Keratinocyte (primary cell): ENCODE results near the gene TBC1D14. TPM values are rescaled to one million over a fixed set of nuclear protein-coding genes. Genes with fewer than 3 reads are reported as not detected.

Source experiments
- DNase-seq: peaks from one replicate; pipeline ENCODE4 v3.0.0-alpha.2; 2011; ENCODE audit warnings: low read depth, missing footprints, low spot score
- FAIRE-seq: peaks from 2 replicates; lab custom pipeline; 2011; peaks lifted over from hg19 to GRCh38; lab: Jason Lieb, UNC
- H2AFZ ChIP-seq: 2 replicates; pipeline ENCODE4 v1.6.0; 2012; ENCODE audit warnings: low read length, control low read depth, inconsistent platforms; ENCODE audit not compliant: control insufficient read depth
- H3K27ac ChIP-seq: 2 replicates; pipeline ENCODE4 v1.5.1; 2011; ENCODE audit warnings: low read length; ENCODE audit not compliant: control insufficient read depth, insufficient read depth
- H3K27me3 ChIP-seq: 3 replicates; pipeline ENCODE4 v1.6.0; 2011; ENCODE audit warnings: low read length; ENCODE audit not compliant: control insufficient read depth, insufficient read depth; ENCODE audit errors: extremely low read depth
- H3K36me3 ChIP-seq, 2 experiments: 2 replicates in 1 of 2; 3 replicates in 1 of 2; pipeline ENCODE4 v1.5.1; 2011; ENCODE audit warnings: low read length in 2 of 2, mild to moderate bottlenecking in 1 of 2; ENCODE audit not compliant: control insufficient read depth in 2 of 2, insufficient read depth in 2 of 2; ENCODE audit errors: extremely low read depth in 1 of 2
- H3K4me1 ChIP-seq: 3 replicates; pipeline ENCODE4 v1.5.1; 2011; ENCODE audit warnings: low read length; ENCODE audit not compliant: control insufficient read depth, insufficient read depth; ENCODE audit errors: extremely low read depth
- H3K4me2 ChIP-seq: 3 replicates; pipeline ENCODE4 v1.6.0; 2011; ENCODE audit warnings: low read depth, low read length; ENCODE audit not compliant: control insufficient read depth, insufficient read depth; ENCODE audit errors: extremely low read depth
- H3K4me3 ChIP-seq, 3 experiments: fragments of 200-600 bp in 1 of 3; sonication (generic) in 1 of 3; 2 replicates in 2 of 3; 3 replicates in 1 of 3; pipeline ENCODE4 v1.5.1; 2011 to 2016; ENCODE audit warnings: low read length in 3 of 3, mild to moderate bottlenecking in 3 of 3, control low read depth in 2 of 3, inconsistent platforms in 1 of 3, low read depth in 1 of 3, mixed read lengths in 1 of 3, mixed run types in 1 of 3, moderate library complexity in 1 of 3; ENCODE audit not compliant: control insufficient read depth in 2 of 3, insufficient read depth in 2 of 3; ENCODE audit errors: extremely low read depth in 1 of 3
- H3K79me2 ChIP-seq: 2 replicates; pipeline ENCODE4 v1.6.0; 2012; ENCODE audit warnings: low read length; ENCODE audit not compliant: control insufficient read depth, insufficient read depth
- H3K9ac ChIP-seq: 3 replicates; pipeline ENCODE4 v1.6.0; 2011; ENCODE audit warnings: low read length; ENCODE audit not compliant: control insufficient read depth, insufficient read depth; ENCODE audit errors: extremely low read depth
- H3K9me1 ChIP-seq: 3 replicates; pipeline ENCODE4 v1.6.0; 2011; ENCODE audit warnings: low read length; ENCODE audit not compliant: control insufficient read depth, insufficient read depth; ENCODE audit errors: extremely low read depth
- H3K9me3 ChIP-seq: 2 replicates; pipeline ENCODE4 v1.5.1; 2012; ENCODE audit warnings: low read depth, low read length; ENCODE audit not compliant: control insufficient read depth
- H4K20me1 ChIP-seq: 3 replicates; pipeline ENCODE4 v1.6.0; 2011; ENCODE audit warnings: low read length; ENCODE audit not compliant: control insufficient read depth, insufficient read depth; ENCODE audit errors: extremely low read depth
- CTCF ChIP-seq, 3 experiments: IDR thresholded peaks in 1 of 3; conservative IDR thresholded peaks in 1 of 3; optimal IDR thresholded peaks in 1 of 3; 2 replicates in 2 of 3; 3 replicates in 1 of 3; pipeline versions ENCODE3 to v1.5.1; 2011; ENCODE audit warnings: low read length in 3 of 3, mild to moderate bottlenecking in 3 of 3, moderate library complexity in 2 of 3, control low read depth in 1 of 3, inconsistent platforms in 1 of 3; ENCODE audit not compliant: insufficient read depth in 2 of 3; ENCODE audit errors: extremely low read depth in 1 of 3
- EZH2 ChIP-seq: IDR thresholded peaks from one replicate; pipeline ENCODE4 v1.6.1; 2012; ENCODE audit warnings: inconsistent platforms, mild to moderate bottlenecking, low read length, moderate library complexity
- dilution Hi-C: fragments of 300-500 bp; cut with MboI; formaldehyde crosslinking; loops from one replicate; pipeline ENCODE4 v1.7.0; 2020; ENCODE audit warnings: low sequenced_read_pairs; ENCODE audit not compliant: extremely low pct_ligation_motif_present
- polyA plus RNA-seq, 5 experiments: library from polyadenylated mRNA; depleted of rRNA in 3 of 5; stranded (reverse) in 3 of 5; stranded (forward) in 1 of 5; unstranded in 1 of 5; fragments of >200 nt; gene quantifications; 1 replicate in 1 of 5; 2 replicates in 3 of 5; 3 replicates in 1 of 5; pipeline versions ENCODE4 v1.2.1 to v1.2.3, GENCODE V29; 2011 to 2012; ENCODE audit warnings: missing spikeins in 2 of 5, low read depth in 1 of 5, low replicate concordance in 1 of 5

TBC1D14 gene
- polyA plus RNA-seq, 1 donor (not counting 4 experiments of a cell fraction or from before 2014, with no cell fraction given): 55.1 TPM

GRCh38 chr4:6932918-6933317, 23.3 kb downstream of the TBC1D14 start:
- H3K9me1 ChIP-seq: no peaks in the 10 kb centered on the region
- H3K27me3 ChIP-seq: no peaks in the 10 kb centered on the region
- no peaks in the 10 kb centered on the region for H3K9me3 ChIP-seq
- H3K36me3 ChIP-seq: peaks cover 1 to 3% of the 10 kb centered on the region in 2 experiments
- FAIRE-seq (no peak), DNase-seq (no peak)
- no peaks in the 10 kb centered on the region for H3K4me1 ChIP-seq
- no peak for TF ChIP-seq EZH2
- TF ChIP-seq CTCF (optimal IDR thresholded peaks at IDR 0.05 in 1 of 3, IDR thresholded peaks at IDR 0.05 in 1 of 3, conservative IDR thresholded peaks at IDR 0.05 in 1 of 3; ENCODE audit: extremely low read depth in 1 of 3, insufficient read depth in 2 of 3, low read length in 3 of 3): no peak
- no peak overlapping the region for H3K4me2 ChIP-seq
- no peak overlapping the region for H3K27ac ChIP-seq
- no peak overlapping the region for H3K4me3 ChIP-seq
- dilution Hi-C loops: no loop called here
- no peak overlapping the region for H2AFZ ChIP-seq
- no peak overlapping the region for H3K9ac ChIP-seq
- H4K20me1 ChIP-seq: no peaks in the 10 kb centered on the region
- H3K79me2 ChIP-seq: no peaks in the 10 kb centered on the region

GRCh38 chr4:6933691-6934430, 24.2 kb downstream of the TBC1D14 start:
- peaks cover under 1 to 2% of the 10 kb centered on the region in 2 experiments for H3K36me3 ChIP-seq
- H3K9me1 ChIP-seq: no peaks in the 10 kb centered on the region
- no peaks in the 10 kb centered on the region for H3K4me1 ChIP-seq
- H3K4me2 ChIP-seq: no peak overlapping the region
- H3K27ac ChIP-seq: no peak overlapping the region
- no peaks in the 10 kb centered on the region for H4K20me1 ChIP-seq
- no peak overlapping the region for H3K9ac ChIP-seq
- FAIRE-seq (no peak), DNase-seq (no peak)
- no peaks in the 10 kb centered on the region for H3K27me3 ChIP-seq
- no peak overlapping the region for H3K4me3 ChIP-seq
- dilution Hi-C loops: no loop called here
- TF ChIP-seq CTCF (optimal IDR thresholded peaks at IDR 0.05 in 1 of 3, IDR thresholded peaks at IDR 0.05 in 1 of 3, conservative IDR thresholded peaks at IDR 0.05 in 1 of 3; ENCODE audit: extremely low read depth in 1 of 3, insufficient read depth in 2 of 3, low read length in 3 of 3) (no peak), EZH2 (no peak)
- no peaks in the 10 kb centered on the region for H3K79me2 ChIP-seq
- no peaks in the 10 kb centered on the region for H3K9me3 ChIP-seq
- no peak overlapping the region for H2AFZ ChIP-seq
